GM12873 (cell line): ENCODE results near the gene TDRD10.

Experiments used
- CTCF ChIP-seq: IDR thresholded peaks from 2 replicates; pipeline ENCODE4 v1.5.1; 2012; ENCODE audit warnings: low read depth, mild to moderate bottlenecking, moderate library complexity, low read length, control low read depth; ENCODE audit not compliant: insufficient read depth; ENCODE audit errors: missing control alignments

The TDRD10 gene

GRCh38 chr1:154460695-154461260, 41.2 kb upstream of the TDRD10 start:
- TF ChIP-seq CTCF: no peak

- no peak for TF ChIP-seq CTCF
Measured at GRCh38 chr1:154463512-154463990, 38.5 kb upstream of the TDRD10 start.

GRCh38 chr1:154465621-154466195, 36.3 kb upstream of the TDRD10 start:
- TF ChIP-seq CTCF: no peak

GRCh38 chr1:154466206-154466605, 35.8 kb upstream of the TDRD10 start:
- TF ChIP-seq CTCF: no peak

- peak; percentile 32 for TF ChIP-seq CTCF
Measured at GRCh38 chr1:154466921-154467417, 35.0 kb upstream of the TDRD10 start.

- TF ChIP-seq CTCF: no peak
Measured at GRCh38 chr1:154467434-154468102, 34.5 kb upstream of the TDRD10 start.

- no peak for TF ChIP-seq CTCF
Measured at GRCh38 chr1:154468535-154469250, 33.3 kb upstream of the TDRD10 start.
